GM12878 (cell line): ENCODE measurements around the gene IRS1. TPM values are rescaled to one million over a fixed set of nuclear protein-coding genes. Genes with fewer than 3 reads are reported as not detected.

Experiments used
- ATAC-seq: fragments of 200-7000 bp; cut with Tn5 transposase; 3 replicates; pipeline ENCODE4 v1.9.1; 2020; ENCODE audit warnings: mild to moderate bottlenecking, moderate library complexity
- BruUV-seq: library from RNA; stranded (reverse); fragments of 400-500 nt; replicated peaks from 2 replicates; lab custom pipeline; 2021; lab: Mats Ljungman, UMichigan
- CTCF ChIA-PET: fragments of 300-600 bp; sonication (Branson Sonifier 250); formaldehyde crosslinking; extraction: SDS; loops from one replicate; lab custom pipeline; 2021; ENCODE audit warnings: inconsistent platforms; lab: Yijun Ruan, JAX
- POLR2A ChIA-PET: fragments of 350-600 bp; formaldehyde crosslinking; extraction: SDS; loops from one replicate; lab custom pipeline; 2021; ENCODE audit warnings: inconsistent platforms; lab: Charles Lee
- RAD21 ChIA-PET: fragments of 300-600 bp; sonication (Branson Sonifier 250); formaldehyde crosslinking; loops from one replicate; lab custom pipeline; 2023; ENCODE audit warnings: antibody characterized with exemption; ENCODE audit not compliant: unreplicated experiment; lab: Charles Lee
- SMC1A ChIA-PET: fragments of 300-600 bp; sonication (Branson Sonifier 250); formaldehyde crosslinking; loops from one replicate; lab custom pipeline; 2023; ENCODE audit not compliant: unreplicated experiment, uncharacterized antibody; lab: Charles Lee
- DNase-seq: peaks from one replicate; pipeline ENCODE4 v3.0.0-alpha.2; 2011; ENCODE audit warnings: low read depth, low spot score
- FAIRE-seq: peaks from 3 replicates; lab custom pipeline; 2011; peaks lifted over from hg19 to GRCh38; lab: Jason Lieb, UNC
- H2AFZ ChIP-seq: 2 replicates; pipeline ENCODE4 v1.6.0; 2011; ENCODE audit warnings: low read depth, low read length, control low read depth; ENCODE audit not compliant: control insufficient read depth
- H3K27ac ChIP-seq: 2 replicates; pipeline ENCODE4 v1.5.1; 2011; ENCODE audit warnings: control low read depth; ENCODE audit not compliant: control insufficient read depth, insufficient read depth
- H3K27me3 ChIP-seq, 2 experiments: replicated peaks in 1 of 2; 2 replicates each; pipeline versions ENCODE4 v1.6.0 to v1.6.1; 2011; ENCODE audit warnings: low read length in 1 of 2; ENCODE audit not compliant: control insufficient read depth in 2 of 2, insufficient read depth in 2 of 2
- H3K36me3 ChIP-seq, 2 experiments: 2 replicates each; pipeline ENCODE4 v1.5.1; 2011; ENCODE audit warnings: low read length in 1 of 2; ENCODE audit not compliant: control insufficient read depth in 2 of 2, insufficient read depth in 2 of 2
- H3K4me1 ChIP-seq: 2 replicates; pipeline ENCODE4 v1.6.1; 2011; ENCODE audit warnings: mild to moderate bottlenecking, low read length, moderate library complexity, mixed read lengths; ENCODE audit not compliant: control insufficient read depth, insufficient read depth
- H3K4me2 ChIP-seq: 2 replicates; pipeline ENCODE4 v1.6.0; 2011; ENCODE audit warnings: control low read depth; ENCODE audit not compliant: control insufficient read depth, insufficient read depth
- H3K4me3 ChIP-seq: fragments of 200-600 bp; sonication (generic); 2 replicates; pipeline ENCODE4 v1.5.1; 2016
- H3K79me2 ChIP-seq: 2 replicates; pipeline ENCODE4 v1.6.0; 2011; ENCODE audit warnings: low read length; ENCODE audit not compliant: control insufficient read depth, insufficient read depth
- H3K9ac ChIP-seq: 2 replicates; pipeline ENCODE4 v1.8.0; 2011; ENCODE audit warnings: low read length, control low read depth, mixed read lengths; ENCODE audit not compliant: control insufficient read depth, insufficient read depth
- H3K9me3 ChIP-seq: replicated peaks from 3 replicates; pipeline ENCODE4 v1.5.1; 2011; ENCODE audit warnings: mild to moderate bottlenecking, low read length; ENCODE audit not compliant: control insufficient read depth, insufficient read depth
- H4K20me1 ChIP-seq: 2 replicates; pipeline ENCODE4 v1.6.0; 2011; ENCODE audit not compliant: control insufficient read depth, insufficient read depth
- CHD1 ChIP-seq: IDR thresholded peaks from 2 replicates; pipeline ENCODE4 v1.6.1; 2012; ENCODE audit warnings: low read depth, low read length, improper control_type of control experiment
- CUX1 ChIP-seq: IDR thresholded peaks from 2 replicates; pipeline ENCODE4 v1.6.1; 2012; ENCODE audit warnings: improper control_type of control experiment, low read depth, low read length; ENCODE audit not compliant: insufficient replicate concordance
- DPF2 ChIP-seq: fragments of 450-650 bp; IDR thresholded peaks from 2 replicates; pipeline ENCODE4 v1.6.1; 2017; ENCODE audit warnings: mild to moderate bottlenecking
- LARP7 ChIP-seq: fragments of 450-650 bp; IDR thresholded peaks from 2 replicates; pipeline ENCODE4 v1.6.1; 2017; ENCODE audit warnings: mild to moderate bottlenecking
- MAX ChIP-seq: IDR thresholded peaks from 2 replicates; pipeline ENCODE4 v1.6.1; 2012; ENCODE audit warnings: low read depth, low read length, improper control_type of control experiment
- NFXL1 ChIP-seq: fragments of 450-650 bp; IDR thresholded peaks from 2 replicates; pipeline ENCODE4 v1.6.1; 2017; ENCODE audit warnings: antibody characterized with exemption, mild to moderate bottlenecking, borderline replicate concordance
- PAX5 ChIP-seq: IDR thresholded peaks from 2 replicates; pipeline ENCODE4 v1.6.1; 2011; ENCODE audit warnings: low read depth, low read length, borderline replicate concordance
- PML ChIP-seq: IDR thresholded peaks from 2 replicates; pipeline ENCODE4 v1.6.1; 2012; ENCODE audit warnings: low read length, inconsistent platforms
- POU2F2 ChIP-seq: IDR thresholded peaks from 3 replicates; pipeline ENCODE4 v1.6.1; 2011; ENCODE audit warnings: low read depth, mild to moderate bottlenecking, low read length, borderline replicate concordance
- SMAD1 ChIP-seq: fragments of 450-650 bp; IDR thresholded peaks from 2 replicates; pipeline ENCODE4 v1.6.1; 2018; ENCODE audit warnings: mild to moderate bottlenecking, low read depth; ENCODE audit not compliant: partially characterized antibody
- SMARCA5 ChIP-seq: fragments of 450-650 bp; IDR thresholded peaks from 2 replicates; pipeline ENCODE4 v1.6.1; 2017; ENCODE audit warnings: mild to moderate bottlenecking
- SREBF1 ChIP-seq: IDR thresholded peaks from 2 replicates; pipeline ENCODE4 v1.6.1; 2012; ENCODE audit warnings: mild to moderate bottlenecking, low read length
- STAT1 ChIP-seq: fragments of 450-650 bp; conservative IDR thresholded peaks from 2 replicates; pipeline ENCODE4 v1.6.1; 2014; ENCODE audit warnings: antibody characterized with exemption, mild to moderate bottlenecking
- TARDBP ChIP-seq: IDR thresholded peaks from 2 replicates; pipeline ENCODE4 v1.6.1; 2016; ENCODE audit warnings: borderline replicate concordance
- ZNF274 ChIP-seq: IDR thresholded peaks from one replicate; pipeline ENCODE4 v1.8.0; 2011; ENCODE audit not compliant: insufficient read length, insufficient read depth
- ZNF384 ChIP-seq: IDR thresholded peaks from 2 replicates; pipeline ENCODE4 v1.6.1; 2012; ENCODE audit warnings: low read depth, mild to moderate bottlenecking, low read length, improper control_type of control experiment, borderline replicate concordance
- WGBS: methylation state at CpG from one replicate; pipeline ENCODE4 v1.1.6; 2016; ENCODE audit warnings: low lambda C conversion rate; ENCODE audit not compliant: insufficient replicate concordance, insufficient coverage; ENCODE audit errors: missing lambda C conversion rate; 5-methylcytosine and 5-hydroxymethylcytosine counted together
- in situ Hi-C: fragments of 300-500 bp; cut with MboI; formaldehyde crosslinking; loops from 9 replicates; pipeline ENCODE4 v1.14.3; 2018; ENCODE audit warnings: mixed read lengths
- intact Hi-C: fragments of 100-400 bp; cut with micrococcal nuclease; formaldehyde crosslinking; loops from one replicate; pipeline ENCODE4 v1.14.2; 2022; ENCODE audit not compliant: unreplicated experiment
- polyA plus RNA-seq, 11 experiments: library from polyadenylated mRNA; depleted of rRNA in 4 of 11; unstranded in 6 of 11; stranded (reverse) in 5 of 11; fragments of >200 nt; fragmentation: Nextera tagmentation in 4 of 11; fragmentation: Illumina TruSeq in 1 of 11; extraction: Ambion mirVana in 4 of 11; extraction: Trizol in 1 of 11; gene quantifications; 1 replicate in 1 of 11; 2 replicates in 10 of 11; pipeline versions ENCODE4 v1.2.1 to v1.2.3, GENCODE V29; 2011 to 2016; ENCODE audit warnings: inconsistent platforms in 2 of 11, missing spikeins in 2 of 11, low read depth in 1 of 11
- total RNA-seq, 4 experiments: library from RNA; depleted of rRNA in 3 of 4; stranded (reverse); fragments of >200 nt in 3 of 4; fragmentation: Illumina TruSeq in 1 of 4; extraction: Trizol in 1 of 4; gene quantifications; 2 replicates each; pipeline versions ENCODE4 v1.2.1 to v1.2.3, GENCODE V29; 2013 to 2021

The IRS1 gene
- total and polyA plus RNA-seq, 10 of the 15 experiments (the other 5 are each of a cell fraction or from before 2014, with no cell fraction given) = 0.03 to 1.7 (median 0.34) TPM

- DNase-seq = no peak
- CTCF ChIA-PET = interaction anchor here (0.6 kb wide), 1 partner anchor 955 kb away, joined by 3 read pairs; no protein-coding TSS in a partner anchor
- in situ Hi-C loops = no loop called here
- Histone ChIP-seq H3K27me3 (no peaks in the 10 kb centered on the region), H3K4me3 (no peak overlapping the region), H4K20me1 (no peaks in the 10 kb centered on the region), H3K79me2 (no peaks in the 10 kb centered on the region), H3K27ac (no peak overlapping the region), H3K9ac (no peak overlapping the region), H3K4me2 (no peak overlapping the region), H3K9me3 (no peaks in the 10 kb centered on the region), H3K36me3 (no peaks in the 10 kb centered on the region), H2AFZ (no peak overlapping the region), H3K4me1 (no peaks in the 10 kb centered on the region)
- RAD21 ChIA-PET = interaction anchor here (0.6 kb wide), 1 partner anchor 814 kb away, joined by 3 read pairs; no protein-coding TSS in a partner anchor
- FAIRE-seq = no peak
- ATAC-seq = no peak
- WGBS = 17% methylated on average over 2 of the region's 2 CpGs
- TF ChIP-seq CUX1 = no peak
- no peak for TF ChIP-seq STAT1
- TF ChIP-seq PML = no peak
- no peak for TF ChIP-seq DPF2
- TF ChIP-seq NFXL1 = no peak
- TF ChIP-seq PAX5 = no peak
- no peak for TF ChIP-seq CHD1
- TF ChIP-seq ZNF274 = no peak
- no peak for TF ChIP-seq SREBF1
- no peak for TF ChIP-seq ZNF384
- TF ChIP-seq SMAD1 = no peak
- no peak for TF ChIP-seq TARDBP
- TF ChIP-seq POU2F2 = no peak
- TF ChIP-seq LARP7 = no peak
- TF ChIP-seq SMARCA5 = no peak
- no peak for TF ChIP-seq MAX
- POLR2A ChIA-PET = interaction anchor here (0.5 kb wide), 1 partner anchor 120 kb away, joined by 3 read pairs; no protein-coding TSS in a partner anchor
- no TSS peak for BruUV-seq
- intact Hi-C loops = no loop called here
- SMC1A ChIA-PET = interaction anchor here (1.2 to 1.4 kb wide), 2 partner anchors 56 to 74 kb away, joined by 3 read pairs; no protein-coding TSS in a partner anchor
These were observed 100.3 kb downstream of the IRS1 start for GRCh38 chr2:226699321-226699720.
